Neural crest cell (in vitro differentiated cells): Measurements from ENCODE around the gene NFKBIB. TPM values are rescaled to one million over a fixed set of nuclear protein-coding genes. Genes with fewer than 3 reads are reported as not detected.

ENCODE experiments used
- DNase-seq: peaks from one replicate; pipeline ENCODE4 v3.0.0; 2021; ENCODE audit warnings: low read depth, mixed read lengths, low spot score
- H3K27ac Mint-ChIP-seq: one replicate; pipeline ENCODE4 v1.8.0; 2021; ENCODE audit warnings: mild to moderate bottlenecking, mixed read lengths; ENCODE audit not compliant: unreplicated experiment
- H3K27me3 Mint-ChIP-seq: 2 replicates; pipeline ENCODE4 v1.8.0; 2021; ENCODE audit warnings: low read depth, mild to moderate bottlenecking, mixed read lengths
- H3K36me3 Mint-ChIP-seq: 2 replicates; pipeline ENCODE4 v1.8.0; 2021; ENCODE audit warnings: low read depth, mild to moderate bottlenecking, mixed read lengths
- H3K4me1 Mint-ChIP-seq: 2 replicates; pipeline ENCODE4 v1.8.0; 2021; ENCODE audit warnings: mixed read lengths
- H3K4me3 Mint-ChIP-seq: one replicate; pipeline ENCODE4 v1.8.0; 2021; ENCODE audit warnings: mild to moderate bottlenecking, mixed read lengths
- H3K9me3 Mint-ChIP-seq: 2 replicates; pipeline ENCODE4 v1.8.0; 2021; ENCODE audit warnings: mixed read lengths
- CTCF ChIP-seq: fragments of 200-600 bp; sonication (generic); conservative IDR thresholded peaks from 2 replicates; pipeline ENCODE4 v1.5.0; 2021; ENCODE audit warnings: antibody characterized with exemption, mild to moderate bottlenecking
- total RNA-seq: library from RNA; stranded (reverse); gene quantifications from 2 replicates; pipeline ENCODE4 v1.2.1, GENCODE V29; 2021

Gene NFKBIB
- total RNA-seq, 1 donor from 2014 or later: 21.2 TPM

DNA sequence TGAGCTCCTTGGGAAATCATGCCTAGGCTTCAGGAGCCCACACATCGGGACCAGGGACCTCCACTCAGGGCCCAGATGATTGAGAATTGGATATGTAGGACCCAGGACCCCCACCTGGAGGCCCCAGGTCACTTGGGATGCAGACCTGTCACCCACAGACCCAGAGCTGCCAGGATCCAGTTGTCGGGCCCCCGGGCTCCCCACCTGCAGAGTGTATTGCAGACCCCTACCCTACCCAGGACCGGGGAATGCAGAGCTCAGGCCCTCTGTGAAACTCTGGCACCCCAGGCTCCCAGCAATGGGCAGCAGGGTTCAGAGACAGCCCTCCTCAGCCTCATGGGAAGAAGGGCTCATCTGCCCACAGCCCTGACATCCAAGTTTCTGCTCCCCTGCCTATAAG, 5.9 kb downstream of the NFKBIB start:
- Mint-ChIP-seq H3K9me3 (no peaks in the 10 kb centered on the region), H3K36me3 (peaks cover 8% of the 10 kb centered on the region), H3K27ac (no peak overlapping the region), H3K27me3 (no peaks in the 10 kb centered on the region), H3K4me3 (no peak overlapping the region), H3K4me1 (peaks cover 11% of the 10 kb centered on the region)
- no peak for DNase-seq
- no peak for TF ChIP-seq CTCF

- Mint-ChIP-seq H3K36me3 (peaks cover 6% of the 10 kb centered on the region), H3K9me3 (no peaks in the 10 kb centered on the region), H3K27ac (no peak overlapping the region), H3K4me1 (peaks cover 7% of the 10 kb centered on the region), H3K4me3 (no peak overlapping the region), H3K27me3 (no peaks in the 10 kb centered on the region)
- TF ChIP-seq CTCF: no peak
- no peak for DNase-seq
Observed at GRCh38 chr19:38907227-38907626, 7.5 kb downstream of the NFKBIB start.

DNA sequence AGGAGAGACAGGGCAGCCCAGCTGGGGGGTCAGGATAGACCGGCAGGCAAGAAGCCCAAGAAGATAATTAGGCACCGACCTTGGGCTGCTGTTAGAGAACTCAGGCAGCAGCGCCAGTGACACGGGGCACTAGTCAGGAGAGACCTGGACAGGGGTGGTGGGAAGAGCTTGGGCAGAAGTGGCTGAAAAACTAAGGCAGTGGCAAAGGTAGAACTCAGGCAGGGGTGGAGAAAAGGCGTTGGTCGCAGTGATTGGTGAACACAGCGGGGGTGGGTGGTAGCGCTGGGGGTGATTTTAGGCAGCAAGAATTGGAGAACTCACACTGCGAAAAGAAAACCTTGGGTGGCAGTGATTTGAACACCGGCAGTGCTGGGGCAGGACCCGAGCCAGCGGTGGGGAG, 7.9 kb downstream of the NFKBIB start:
- no peak for DNase-seq
- TF ChIP-seq CTCF: no peak
- peaks cover 6% of the 10 kb centered on the region for H3K36me3 Mint-ChIP-seq

DNA sequence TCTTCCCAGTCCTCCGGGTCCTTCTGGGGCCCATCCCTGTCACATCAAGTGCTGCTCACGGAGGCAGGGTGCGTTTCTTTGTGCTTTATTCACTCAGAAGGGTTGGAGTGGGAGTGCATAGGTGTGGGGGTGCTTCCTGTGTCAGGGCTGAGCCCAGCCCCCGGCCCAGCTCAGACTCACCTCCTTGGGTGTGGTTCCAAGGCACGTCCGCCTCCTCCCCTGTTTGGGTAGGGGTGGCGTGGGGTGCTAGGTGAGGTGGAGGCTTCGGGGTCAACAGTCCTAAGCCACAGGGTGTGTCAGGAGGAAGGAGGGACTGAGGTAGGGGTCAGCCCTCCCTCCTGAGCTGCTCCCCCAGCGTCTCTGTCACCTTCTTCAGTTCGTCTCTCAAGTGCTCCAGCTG, 9.1 kb downstream of the NFKBIB start:
- no peak for TF ChIP-seq CTCF
- H3K27me3 Mint-ChIP-seq: no peaks in the 10 kb centered on the region
- H3K9me3 Mint-ChIP-seq: no peaks in the 10 kb centered on the region
- H3K36me3 Mint-ChIP-seq: peaks cover 6% of the 10 kb centered on the region
- no peak overlapping the region for H3K27ac Mint-ChIP-seq
- no peak overlapping the region for H3K4me3 Mint-ChIP-seq
- DNase-seq: no peak
- peaks cover 7% of the 10 kb centered on the region for H3K4me1 Mint-ChIP-seq

More for the DNA sequence above, 7.9 kb downstream of the NFKBIB start:
- H3K4me1 Mint-ChIP-seq: peaks cover 7% of the 10 kb centered on the region
- H3K4me3 Mint-ChIP-seq: no peak overlapping the region
- no peak overlapping the region for H3K27ac Mint-ChIP-seq
- H3K27me3 Mint-ChIP-seq: no peaks in the 10 kb centered on the region
- H3K9me3 Mint-ChIP-seq: no peaks in the 10 kb centered on the region

DNA sequence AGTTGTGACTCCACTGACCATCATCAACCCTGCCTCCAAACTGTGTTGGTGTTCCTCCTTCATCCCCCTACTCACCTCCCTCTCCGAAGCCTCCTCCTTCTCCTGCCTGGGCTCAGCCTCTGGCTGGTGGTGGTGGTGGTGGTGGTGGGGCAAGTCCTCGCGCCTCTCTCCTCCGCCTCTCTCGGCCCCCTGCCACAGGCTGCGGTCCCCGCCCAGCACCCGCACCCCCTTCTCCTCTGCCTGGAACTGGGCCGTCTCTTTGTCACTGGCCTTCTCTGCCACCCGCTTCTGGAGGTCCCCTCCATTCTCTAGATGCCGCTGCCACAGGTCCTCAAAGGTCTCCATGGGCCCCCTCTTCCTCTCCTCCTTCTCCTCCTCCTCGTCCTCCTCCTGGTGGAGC, 10.7 kb downstream of the NFKBIB start:
- H3K4me3 Mint-ChIP-seq: no peak overlapping the region
- no peak overlapping the region for H3K27ac Mint-ChIP-seq
- TF ChIP-seq CTCF: no peak
- H3K27me3 Mint-ChIP-seq: no peaks in the 10 kb centered on the region
- peaks cover 6% of the 10 kb centered on the region for H3K36me3 Mint-ChIP-seq
- no peaks in the 10 kb centered on the region for H3K9me3 Mint-ChIP-seq
- no peak for DNase-seq
- H3K4me1 Mint-ChIP-seq: no peaks in the 10 kb centered on the region
